CD14-positive monocyte (primary cell): ENCODE results near the gene PODXL. TPM values are rescaled to one million over a fixed set of nuclear protein-coding genes. Genes with fewer than 3 reads are reported as not detected.
A peak's percentile ranks its signal among the peaks of the same experiment; 100 is the strongest.

ENCODE experiments used
- DNase-seq, 3 donors: peaks; one replicate each; pipeline ENCODE4 v3.0.0-alpha.2; 2011 to 2022
- H2AFZ ChIP-seq: 2 replicates; pipeline ENCODE4 v1.6.0; 2012; ENCODE audit warnings: mild to moderate bottlenecking, low read depth, low read length, inconsistent platforms; ENCODE audit not compliant: insufficient read depth, poor library complexity, severe bottlenecking
- H3K27ac ChIP-seq, 2 donors: 1 replicate in 1 of 2; 2 replicates in 1 of 2; pipeline ENCODE4 v1.5.1; 2012 to 2013; ENCODE audit warnings: low read length in 2 of 2, control low read depth in 1 of 2, inconsistent platforms in 1 of 2, low read depth in 1 of 2, mild to moderate bottlenecking in 1 of 2
- H3K27me3 ChIP-seq, 2 donors: one replicate each; pipeline versions ENCODE4 v1.6.0 to v1.6.1; 2011 to 2013; ENCODE audit warnings: low read length in 2 of 2; ENCODE audit not compliant: control insufficient read depth in 2 of 2, insufficient read depth in 2 of 2
- H3K36me3 ChIP-seq, 2 donors: replicated peaks in 1 of 2; 1 replicate in 1 of 2; 2 replicates in 1 of 2; pipeline versions ENCODE4 v1.5.1 to v1.6.1; 2012 to 2013; ENCODE audit warnings: low read length in 2 of 2, control low read depth in 1 of 2, inconsistent platforms in 1 of 2, mild to moderate bottlenecking in 1 of 2; ENCODE audit not compliant: insufficient read depth in 2 of 2, control insufficient read depth in 1 of 2
- H3K4me1 ChIP-seq, 2 donors: 1 replicate in 1 of 2; 2 replicates in 1 of 2; pipeline versions ENCODE4 v1.5.1 to v1.6.1; 2012 to 2013; ENCODE audit warnings: low read length in 2 of 2, control low read depth in 1 of 2, inconsistent platforms in 1 of 2, mild to moderate bottlenecking in 1 of 2, moderate library complexity in 1 of 2; ENCODE audit not compliant: insufficient read depth in 2 of 2, control insufficient read depth in 1 of 2
- H3K4me2 ChIP-seq: replicated peaks from 2 replicates; pipeline ENCODE3; 2012; ENCODE audit warnings: low read length, moderate library complexity, mild to moderate bottlenecking; ENCODE audit not compliant: poor library complexity, severe bottlenecking; ENCODE audit errors: extremely low read depth
- H3K4me3 ChIP-seq, 3 experiments: fragments of 200-600 bp in 1 of 3; sonication (generic) in 1 of 3; replicated peaks in 1 of 3; 1 replicate in 2 of 3; 2 replicates in 1 of 3; pipeline ENCODE4 v1.5.1; 2011 to 2013; ENCODE audit warnings: low read length in 3 of 3, mild to moderate bottlenecking in 3 of 3, control low read depth in 2 of 3, low read depth in 2 of 3, inconsistent platforms in 1 of 3, moderate library complexity in 1 of 3
- H3K79me2 ChIP-seq: 2 replicates; pipeline ENCODE4 v1.6.0; 2012; ENCODE audit warnings: mild to moderate bottlenecking, control low read depth, inconsistent platforms, low read length, moderate library complexity; ENCODE audit not compliant: insufficient read depth
- H3K9ac ChIP-seq: 2 replicates; pipeline ENCODE4 v1.6.0; 2017; ENCODE audit warnings: low read length, mild to moderate bottlenecking; ENCODE audit not compliant: insufficient read depth, poor library complexity, severe bottlenecking
- H3K9me3 ChIP-seq, 2 donors: replicated peaks in 1 of 2; 1 replicate in 1 of 2; 2 replicates in 1 of 2; pipeline versions ENCODE4 v1.5.1 to v1.6.1; 2012 to 2013; ENCODE audit warnings: low read length in 2 of 2, control low read depth in 1 of 2; ENCODE audit not compliant: control insufficient read depth in 1 of 2, insufficient read depth in 1 of 2
- H4K20me1 ChIP-seq: 2 replicates; pipeline ENCODE4 v1.6.0; 2012; ENCODE audit warnings: mild to moderate bottlenecking, low read length, control low read depth, moderate library complexity; ENCODE audit not compliant: insufficient read depth
- H3K27ac Mint-ChIP-seq, 7 donors: one replicate each; pipeline ENCODE4 v1.8.0; 2020; ENCODE audit warnings: mild to moderate bottlenecking in 7 of 7, mixed read lengths in 7 of 7, moderate library complexity in 6 of 7, inconsistent platforms in 2 of 7
- H3K27me3 Mint-ChIP-seq, 3 donors: one replicate each; pipeline ENCODE4 v1.8.0; 2021 to 2022; ENCODE audit warnings: low read depth in 3 of 3, mild to moderate bottlenecking in 3 of 3, mixed read lengths in 3 of 3, moderate library complexity in 3 of 3, inconsistent platforms in 1 of 3
- H3K36me3 Mint-ChIP-seq, 2 donors: one replicate each; pipeline ENCODE4 v1.8.0; 2020; ENCODE audit warnings: mixed read lengths in 2 of 2, inconsistent platforms in 1 of 2, mild to moderate bottlenecking in 1 of 2
- H3K4me1 Mint-ChIP-seq: one replicate; pipeline ENCODE4 v1.8.0; 2020; ENCODE audit warnings: mild to moderate bottlenecking, mixed read lengths
- H3K4me3 Mint-ChIP-seq, 2 donors: one replicate each; pipeline ENCODE4 v1.8.0; 2020; ENCODE audit warnings: mild to moderate bottlenecking in 2 of 2, mixed read lengths in 2 of 2, moderate library complexity in 1 of 2
- H3K9me3 Mint-ChIP-seq, 7 donors: one replicate each; pipeline ENCODE4 v1.8.0; 2020 to 2022; ENCODE audit warnings: mixed read lengths in 7 of 7, mild to moderate bottlenecking in 6 of 7, moderate library complexity in 6 of 7, inconsistent platforms in 2 of 7
- CTCF ChIP-seq: fragments of 200-600 bp; IDR thresholded peaks from one replicate; pipeline ENCODE4 v1.8.0; 2022; ENCODE audit warnings: antibody characterized with exemption, mild to moderate bottlenecking
- WGBS: methylation state at CpG from one replicate; pipeline ENCODE4 v1.1.5; 2013; ENCODE audit warnings: missing lambda C conversion rate; ENCODE audit not compliant: insufficient coverage; 5-methylcytosine and 5-hydroxymethylcytosine counted together
- intact Hi-C, 2 donors: fragments of 100-400 bp; cut with micrococcal nuclease; formaldehyde crosslinking; loops; one replicate each; pipeline versions ENCODE4 v1.15.0 to v1.15.1; 2023
- polyA plus RNA-seq, 3 donors: library from polyadenylated mRNA; depleted of rRNA in 1 of 3; unstranded in 2 of 3; stranded (reverse) in 1 of 3; fragments of 300-500 nt in 2 of 3; fragments of >200 nt in 1 of 3; fragmentation: Illumina TruSeq in 2 of 3; gene quantifications; 1 replicate in 2 of 3; 2 replicates in 1 of 3; pipeline ENCODE4 v1.2.3, GENCODE V29; 2012 to 2021

The PODXL gene
- polyA plus RNA-seq, 3 donors = 0.20 to 0.25 TPM; not detected in 1

GRCh38 chr7:131564640-131565039 is 8.2 kb upstream of the PODXL start:
- Histone ChIP-seq H4K20me1 (no peaks in the 10 kb centered on the region), H3K27ac (no peak overlapping the region), H3K79me2 (no peaks in the 10 kb centered on the region), H2AFZ (no peak overlapping the region), H3K9ac (no peak overlapping the region), H3K4me2 (no peak overlapping the region), H3K36me3 (no peaks in the 10 kb centered on the region), H3K4me3 (no peak overlapping the region), H3K27me3 (peaks cover 2 to 22% of the 10 kb centered on the region in 2 donors), H3K4me1 (no peaks in the 10 kb centered on the region), H3K9me3 (no peaks in the 10 kb centered on the region)
- no peaks in the 10 kb centered on the region for H3K4me1 Mint-ChIP-seq
- peaks cover 6 to 11% (median 11%) of the 10 kb centered on the region in 3 donors for H3K27me3 Mint-ChIP-seq
- no peak overlapping the region for H3K4me3 Mint-ChIP-seq
- peak in 1 of 3 donors; percentile 24 for DNase-seq
- intact Hi-C loops = no loop called here
- TF ChIP-seq CTCF = no peak
- H3K36me3 Mint-ChIP-seq = no peaks in the 10 kb centered on the region
- H3K27ac Mint-ChIP-seq = no peak overlapping the region
- WGBS = 9% methylated on average over 3 of the region's 5 CpGs
- peaks cover 0 to 2% (median 0%) of the 10 kb centered on the region in 7 donors for H3K9me3 Mint-ChIP-seq

- Histone ChIP-seq H3K27me3 (peaks cover 3 to 29% of the 10 kb centered on the region in 2 donors), H4K20me1 (no peaks in the 10 kb centered on the region), H2AFZ (no peak overlapping the region), H3K4me2 (no peak overlapping the region), H3K36me3 (no peaks in the 10 kb centered on the region), H3K79me2 (no peaks in the 10 kb centered on the region), H3K4me1 (no peaks in the 10 kb centered on the region), H3K4me3 (no peak overlapping the region), H3K9ac (no peak overlapping the region), H3K27ac (no peak overlapping the region), H3K9me3 (no peaks in the 10 kb centered on the region)
- Mint-ChIP-seq H3K4me1 (no peaks in the 10 kb centered on the region), H3K27ac (no peak overlapping the region), H3K27me3 (peaks cover 11 to 18% (median 18%) of the 10 kb centered on the region in 3 donors), H3K9me3 (peaks cover 0 to 2% (median 0%) of the 10 kb centered on the region in 7 donors), H3K4me3 (no peak overlapping the region), H3K36me3 (no peaks in the 10 kb centered on the region)
- intact Hi-C loops = no loop called here
- WGBS = no CpG with 5 or more reads among the region's 5 CpGs
- DNase-seq = no peak
- no peak for TF ChIP-seq CTCF
Observed at GRCh38 chr7:131563918-131564317, 7.5 kb upstream of the PODXL start.
